H1 (cell line): Measurements from ENCODE around the gene NSUN6. TPM values are rescaled to one million over a fixed set of nuclear protein-coding genes. Genes with fewer than 3 reads are reported as not detected.
A peak's percentile ranks its signal among the peaks of the same experiment; 100 is the strongest.

Experiments
- ASH2L ChIP-seq: fragments of 200-600, 300-600 bp; sonication (generic); IDR thresholded peaks from one replicate; pipeline ENCODE4 v1.7.1; 2017; ENCODE audit warnings: low read length
- CHD7 ChIP-seq: fragments of 300-600 bp; sonication (generic); IDR thresholded peaks from 2 replicates; pipeline ENCODE4 v1.7.1; 2012; ENCODE audit warnings: low read length, moderate library complexity, mild to moderate bottlenecking, inconsistent platforms; ENCODE audit not compliant: insufficient replicate concordance
- EP300 ChIP-seq, 2 experiments: IDR thresholded peaks; 1 replicate in 1 of 2; 2 replicates in 1 of 2; pipeline ENCODE4 v1.6.1; 2011 to 2012; ENCODE audit warnings: low read depth in 2 of 2, low read length in 2 of 2, mild to moderate bottlenecking in 2 of 2, borderline replicate concordance in 1 of 2, inconsistent platforms in 1 of 2, moderate library complexity in 1 of 2
- HDAC2 ChIP-seq, 2 experiments: fragments of 300-600 bp in 1 of 2; sonication (generic) in 1 of 2; IDR thresholded peaks; 2 replicates each; pipeline ENCODE4 v1.6.1; 2011 to 2012; ENCODE audit warnings: low read depth in 2 of 2, low read length in 2 of 2, mild to moderate bottlenecking in 2 of 2, moderate library complexity in 2 of 2, borderline replicate concordance in 1 of 2, inconsistent platforms in 1 of 2
- KDM5A ChIP-seq: fragments of 200-600 bp; IDR thresholded peaks from 2 replicates; pipeline ENCODE4 v1.7.1; 2012; ENCODE audit warnings: mild to moderate bottlenecking, low read length, inconsistent platforms, mixed read lengths
- POLR2A ChIP-seq, 2 experiments: IDR thresholded peaks; 1 replicate in 1 of 2; 2 replicates in 1 of 2; pipeline ENCODE4 v1.6.1; 2011; ENCODE audit warnings: low read depth in 2 of 2, low read length in 2 of 2, mild to moderate bottlenecking in 2 of 2; ENCODE audit errors: control extremely low read depth in 1 of 2
- RXRA ChIP-seq: IDR thresholded peaks from 2 replicates; pipeline ENCODE4 v1.6.1; 2011; ENCODE audit warnings: low read depth, mild to moderate bottlenecking, low read length, moderate library complexity; ENCODE audit not compliant: insufficient read depth
- SIN3A ChIP-seq, 2 experiments: IDR thresholded peaks in 1 of 2; conservative IDR thresholded peaks in 1 of 2; 2 replicates each; pipeline ENCODE4 v1.6.1; 2011 to 2012; ENCODE audit warnings: low read length in 2 of 2, improper control_type of control experiment in 1 of 2, low read depth in 1 of 2, mild to moderate bottlenecking in 1 of 2
- TAF1 ChIP-seq: IDR thresholded peaks from 2 replicates; pipeline ENCODE4 v1.6.1; 2011; ENCODE audit warnings: mild to moderate bottlenecking, low read depth, low read length
- TCF12 ChIP-seq: IDR thresholded peaks from 2 replicates; pipeline ENCODE4 v1.6.1; 2011; ENCODE audit warnings: low read depth, mild to moderate bottlenecking, low read length
- polyA plus RNA-seq, 7 experiments: library from polyadenylated mRNA; depleted of rRNA in 3 of 7; stranded (reverse) in 5 of 7; unstranded in 2 of 7; fragments of >200 nt in 5 of 7; fragments of 200-250 nt in 2 of 7; gene quantifications; 1 replicate in 5 of 7; 2 replicates in 1 of 7; 4 replicates in 1 of 7; pipeline versions ENCODE4 v1.2.1 to v1.2.3, GENCODE V29; 2011 to 2013; ENCODE audit warnings: missing spikeins in 2 of 7, mixed read lengths in 2 of 7
- total RNA-seq: library from RNA; stranded (reverse); fragmentation: NEBNext Ultra II Directional; extraction: Animal tissue kit (Norgen Biotek cat#: 25700); gene quantifications from 2 replicates; pipeline ENCODE4 v1.2.1, GENCODE V29; 2021

The NSUN6 gene
- total and polyA plus RNA-seq, 2 of the 8 experiments (the other 6 are each of a cell fraction or from before 2014, with no cell fraction given), result 5.9 to 14.4 TPM

GRCh38 chr10:18659125-18659818 lies 7.9 kb upstream of the NSUN6 start, which contains the start of gene ARL5B (continued):
- TF ChIP-seq POLR2A (IDR thresholded peaks at IDR 0.05; ENCODE audit: control extremely low read depth in 1 of 2, low read depth in 2 of 2, low read length in 2 of 2) (peak; percentile 87 to 98), KDM5A (no peak), TCF12 (no peak), RXRA (no peak), CHD7 (no peak), SIN3A (conservative IDR thresholded peaks at IDR 0.05 in 1 of 2, IDR thresholded peaks at IDR 0.05 in 1 of 2; ENCODE audit: low read depth in 1 of 2, low read length in 2 of 2) (no peak; a peak in 1 of 4 replicates), HDAC2 (IDR thresholded peaks at IDR 0.05; ENCODE audit: borderline replicate concordance in 1 of 2, low read depth in 2 of 2, low read length in 2 of 2) (0 out of 4 replicates have a peak, but pooled peaks of 1 of the 2 experiments have one; percentile 42), TAF1 (peak; percentile 90), EP300 (IDR thresholded peaks at IDR 0.05; ENCODE audit: borderline replicate concordance in 1 of 2, low read depth in 2 of 2, low read length in 2 of 2) (peak in 1 of 2 experiments; percentile 9; a peak in 1 of 3 replicates), ASH2L (peak; percentile 87)
